GDM1 (cell line): ENCODE data around the gene RBM10.

ENCODE experiments used
- DNase-seq: peaks from one replicate; lab custom pipeline; 2025; lab: John Stamatoyannopoulos, UW

Gene RBM10

GRCh38 chrX:47235691-47236103, 90.7 kb downstream of the RBM10 start:
- DNase-seq = no peak
